K562 (cell line): ENCODE results near the gene ZNF554. TPM values are rescaled to one million over a fixed set of nuclear protein-coding genes. Genes with fewer than 3 reads are reported as not detected.

Source experiments
- ARID1B ChIP-seq: fragments of 450-650 bp; IDR thresholded peaks from 2 replicates; pipeline ENCODE4 v1.6.1; 2016; ENCODE audit warnings: antibody characterized with exemption, mild to moderate bottlenecking, inconsistent platforms
- CUX1 ChIP-seq: fragments of 200-800 bp; sonication (Bioruptor generic); IDR thresholded peaks from 2 replicates; pipeline ENCODE4 v1.6.1; 2016; ENCODE audit warnings: missing genetic modification characterization, missing compliant biosample characterization
- ETS1 ChIP-seq: conservative IDR thresholded peaks from 2 replicates; pipeline ENCODE4 v1.6.1; 2011; ENCODE audit warnings: low read depth, mild to moderate bottlenecking, low read length; ENCODE audit not compliant: control insufficient read depth
- FOXA3 ChIP-seq, 2 experiments: fragments of 450-650 bp in 1 of 2; sonication (generic) in 1 of 2; formaldehyde crosslinking; IDR thresholded peaks in 1 of 2; conservative IDR thresholded peaks in 1 of 2; 2 replicates each; pipeline versions ENCODE4 v1.4.0 to v1.8.0; 2020 to 2022; ENCODE audit warnings: mild to moderate bottlenecking in 2 of 2, missing genetic modification reagents in 1 of 2
- POLR2AphosphoS2 ChIP-seq: IDR thresholded peaks from 2 replicates; pipeline ENCODE4 v1.6.1; 2012; ENCODE audit warnings: low read length, improper control_type of control experiment
- ZNF384 ChIP-seq: IDR thresholded peaks from 2 replicates; pipeline ENCODE4 v1.6.1; 2012; ENCODE audit warnings: low read depth, low read length, improper control_type of control experiment
- ZNF431 ChIP-seq: sonication (generic); formaldehyde crosslinking; IDR thresholded peaks from 2 replicates; pipeline ENCODE4 v1.8.0; 2022; ENCODE audit warnings: mild to moderate bottlenecking, missing genetic modification reagents
- polyA plus RNA-seq, 8 experiments: library from polyadenylated mRNA; depleted of rRNA in 4 of 8; stranded (reverse) in 5 of 8; unstranded in 3 of 8; fragments of >200 nt; fragmentation: Nextera tagmentation in 2 of 8; fragmentation: Illumina TruSeq in 1 of 8; extraction: Ambion mirVana in 2 of 8; extraction: Trizol in 1 of 8; gene quantifications; 2 replicates each; pipeline versions ENCODE4 v1.2.1 to v1.2.3, GENCODE V29; 2011 to 2014; ENCODE audit warnings: inconsistent platforms in 1 of 8, missing spikeins in 1 of 8
- total RNA-seq, 7 experiments: library from RNA; depleted of rRNA in 6 of 7; stranded (reverse); fragments of >200 nt in 6 of 7; fragmentation: Illumina TruSeq in 2 of 7; extraction: Trizol in 2 of 7; gene quantifications; 2 replicates each; pipeline versions ENCODE4 v1.2.1 to v1.2.3, GENCODE V29; 2011 to 2021; ENCODE audit warnings: low replicate concordance in 1 of 7
- TF ChIP-seq, protein P1 (sequence below): fragments of 250-450 bp; sonication (Bioruptor Pico); IDR thresholded peaks from 2 replicates; pipeline ENCODE4 v1.5.0; 2021; ENCODE audit warnings: mild to moderate bottlenecking, moderate library complexity
- TF ChIP-seq, protein P2 (sequence below): fragments of 250-450 bp; sonication (Bioruptor Pico); IDR thresholded peaks from 2 replicates; pipeline ENCODE4 v1.8.0; 2022; ENCODE audit warnings: inconsistent platforms

The ZNF554 gene
- total and polyA plus RNA-seq, 9 of the 15 experiments (the other 6 are each of a cell fraction or from before 2014, with no cell fraction given): 0.07 to 1.8 (median 1.1) TPM

DNA sequence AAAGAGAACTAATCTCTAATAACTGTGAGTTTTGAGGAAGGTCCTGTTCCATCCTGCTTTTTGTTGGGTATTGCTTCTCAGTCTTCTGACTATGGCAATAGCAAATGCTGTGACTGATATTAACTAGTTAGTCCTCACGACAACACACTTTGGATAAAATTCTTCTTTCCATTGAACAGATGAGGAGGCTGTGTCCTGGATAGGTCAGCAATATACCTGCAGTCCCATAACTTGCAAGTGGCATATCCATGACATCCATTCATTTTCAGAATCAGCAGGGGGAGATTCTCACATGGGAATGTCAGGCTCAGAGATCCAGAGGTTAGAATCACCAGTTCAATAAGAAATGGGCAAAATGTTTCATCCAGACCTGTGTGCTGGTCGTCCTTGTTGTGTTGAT lies 7.4 kb downstream of the ZNF554 start (continued):
- TF ChIP-seq CUX1 (CRISPR knock-in tag) (no peak), ZNF384 (no peak), POLR2AphosphoS2 (no peak), ETS1 (no peak), FOXA3 (CRISPR knock-in tag; conservative IDR thresholded peaks at IDR 0.05 in 1 of 2, IDR thresholded peaks at IDR 0.05 in 1 of 2) (no peak), ZNF431 (no peak), ARID1B (no peak)
- TF ChIP-seq, protein P1, sequence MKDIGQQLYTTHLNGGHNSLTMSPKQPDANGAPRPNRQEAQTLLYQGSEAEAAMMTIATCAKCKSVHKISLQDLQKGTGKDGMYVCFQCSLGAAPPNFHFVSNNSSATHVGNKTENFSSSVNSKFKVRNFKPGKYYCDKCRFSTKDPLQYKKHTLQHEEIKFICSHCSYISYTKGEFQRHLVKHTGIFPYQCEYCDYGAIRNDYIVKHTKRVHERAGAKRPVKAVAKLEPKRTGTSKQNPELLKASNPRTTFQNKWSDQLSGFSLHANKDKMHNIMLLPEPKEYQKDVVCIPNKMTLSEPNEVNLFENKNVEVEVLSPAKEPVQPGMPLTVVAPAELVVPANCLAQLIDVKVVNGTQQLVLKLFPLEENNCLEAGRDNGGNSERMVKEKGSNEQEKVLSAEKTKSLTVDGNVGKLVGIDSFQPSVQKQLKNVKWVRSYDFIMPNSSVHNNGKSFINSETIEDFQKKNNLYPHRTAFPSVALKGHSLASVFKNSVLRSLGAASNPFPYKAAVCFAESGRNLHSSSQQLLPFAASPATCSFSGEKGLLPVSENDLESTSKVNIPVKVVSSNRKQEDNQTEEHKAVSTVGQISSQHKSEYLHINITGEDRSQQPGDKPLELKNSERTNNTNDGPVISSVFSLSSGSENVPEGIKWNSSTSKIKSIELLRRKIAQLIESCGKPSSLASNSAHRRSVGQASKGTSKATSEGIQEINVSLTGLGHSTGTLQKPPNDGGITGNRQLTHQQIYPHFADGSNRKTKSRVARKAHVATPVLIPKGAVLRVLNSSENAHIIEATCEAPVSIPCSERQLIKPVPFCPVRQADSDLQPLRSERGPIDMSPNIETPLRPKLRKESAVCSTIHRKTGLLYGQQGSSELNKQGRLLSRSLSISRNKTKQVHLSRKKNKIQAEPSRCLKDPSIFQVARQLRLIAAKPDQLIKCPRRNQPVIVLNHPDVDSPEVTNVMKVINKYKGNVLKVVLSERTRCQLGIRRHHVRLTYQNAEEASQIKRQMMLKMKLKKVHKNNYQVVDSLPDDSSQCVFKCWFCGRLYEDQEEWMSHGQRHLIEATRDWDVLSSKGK (CRISPR knock-in tag): no peak
- TF ChIP-seq, protein P2, sequence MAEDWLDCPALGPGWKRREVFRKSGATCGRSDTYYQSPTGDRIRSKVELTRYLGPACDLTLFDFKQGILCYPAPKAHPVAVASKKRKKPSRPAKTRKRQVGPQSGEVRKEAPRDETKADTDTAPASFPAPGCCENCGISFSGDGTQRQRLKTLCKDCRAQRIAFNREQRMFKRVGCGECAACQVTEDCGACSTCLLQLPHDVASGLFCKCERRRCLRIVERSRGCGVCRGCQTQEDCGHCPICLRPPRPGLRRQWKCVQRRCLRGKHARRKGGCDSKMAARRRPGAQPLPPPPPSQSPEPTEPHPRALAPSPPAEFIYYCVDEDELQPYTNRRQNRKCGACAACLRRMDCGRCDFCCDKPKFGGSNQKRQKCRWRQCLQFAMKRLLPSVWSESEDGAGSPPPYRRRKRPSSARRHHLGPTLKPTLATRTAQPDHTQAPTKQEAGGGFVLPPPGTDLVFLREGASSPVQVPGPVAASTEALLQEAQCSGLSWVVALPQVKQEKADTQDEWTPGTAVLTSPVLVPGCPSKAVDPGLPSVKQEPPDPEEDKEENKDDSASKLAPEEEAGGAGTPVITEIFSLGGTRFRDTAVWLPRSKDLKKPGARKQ (CRISPR knock-in tag): no peak
